Frontal cortex (tissue), 4 donors: ENCODE data around the gene PLCL2. TPM values are rescaled to one million over a fixed set of nuclear protein-coding genes. Genes with fewer than 3 reads are reported as not detected.
A peak's percentile ranks its signal among the peaks of the same experiment; 100 is the strongest.

ENCODE experiments used
- DNase-seq, 2 donors: peaks; one replicate each; pipeline ENCODE4 v3.0.0; 2012; ENCODE audit warnings: low spot score in 2 of 2
- FAIRE-seq: peaks from 2 replicates; lab custom pipeline; 2012; peaks lifted over from hg19 to GRCh38; lab: Jason Lieb, UNC
- total RNA-seq: library from RNA; depleted of rRNA; stranded (reverse); fragments of >200 nt; gene quantifications from one replicate; pipeline ENCODE4 v1.2.3, GENCODE V29; 2014
- donor health status: control.
- donor health status: control.
- donor health status: control.

PLCL2 gene
- total RNA-seq, result 122 TPM

- DNase-seq (peak; percentile 57 to 71), FAIRE-seq (no peak)
Observed at GRCh38 chr3:16884748-16885592, at the start of gene PLCL2. Gene PLCL2, plus strand, starts transcription at chr3:16884955. Its CDS starts 85 bp downstream, at chr3:16885040.

GRCh38 chr3:16836505-16837237 lies 48.1 kb upstream of the PLCL2 start:
- DNase-seq (no peak), FAIRE-seq (no peak)

DNA sequence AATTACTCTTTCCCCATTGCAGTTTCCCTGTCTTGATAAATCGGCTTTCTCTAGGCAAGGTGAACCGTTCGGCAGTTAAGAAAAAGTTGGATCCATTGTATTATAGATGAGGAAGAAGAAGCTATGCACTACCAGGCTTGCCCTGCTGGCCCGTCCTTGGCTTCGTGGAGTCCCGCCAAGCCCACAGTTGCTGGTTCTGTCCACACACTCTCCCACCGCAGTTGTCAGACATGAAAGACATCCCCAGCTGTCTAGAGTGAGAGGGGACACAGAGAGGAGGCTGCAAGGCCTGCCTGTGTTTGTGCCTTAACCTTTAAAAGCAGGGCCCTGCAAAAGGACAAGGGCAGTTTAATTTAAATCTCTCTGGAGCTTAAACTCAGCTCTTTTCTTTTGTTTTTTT lies 47.2 kb upstream of the PLCL2 start:
- DNase-seq, result no peak
- no peak for FAIRE-seq

DNA sequence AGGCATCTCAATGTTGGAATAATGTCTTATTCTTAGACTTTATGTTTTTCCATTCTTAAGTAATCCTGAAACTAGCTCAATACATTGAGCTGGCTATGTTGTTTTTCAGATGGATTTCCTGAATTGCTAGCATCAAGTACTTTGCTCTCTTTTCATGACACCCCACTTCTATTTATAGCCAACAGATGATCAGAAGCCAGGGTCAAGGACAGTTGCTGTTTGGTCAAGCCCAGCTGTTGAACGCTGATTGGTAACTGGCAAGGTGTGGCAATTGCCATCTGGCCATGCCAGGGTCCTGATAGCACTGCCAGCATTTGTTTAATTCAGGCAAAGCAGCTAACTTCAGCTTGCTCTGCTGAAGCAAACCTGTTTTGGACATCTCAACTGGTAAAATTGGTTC lies 46.2 kb upstream of the PLCL2 start:
- no peak for DNase-seq
- no peak for FAIRE-seq

GRCh38 chr3:16839271-16840100 lies 45.3 kb upstream of the PLCL2 start:
- FAIRE-seq, result no peak
- DNase-seq, result no peak

- DNase-seq (no peak), FAIRE-seq (no peak)
Observed at GRCh38 chr3:16840101-16840424, 44.7 kb upstream of the PLCL2 start.

GRCh38 chr3:16841041-16841753 lies 43.6 kb upstream of the PLCL2 start:
- FAIRE-seq (no peak), DNase-seq (no peak)

- no peak for FAIRE-seq
- DNase-seq, result no peak
Observed at GRCh38 chr3:16841904-16842271, 42.9 kb upstream of the PLCL2 start.

GRCh38 chr3:16842272-16843270 lies 42.2 kb upstream of the PLCL2 start:
- DNase-seq (no peak), FAIRE-seq (no peak)

- FAIRE-seq (no peak), DNase-seq (no peak)
Observed at GRCh38 chr3:16844222-16844621, 40.5 kb upstream of the PLCL2 start.

GRCh38 chr3:16844791-16845190 lies 40.0 kb upstream of the PLCL2 start:
- DNase-seq (no peak), FAIRE-seq (no peak)

DNA sequence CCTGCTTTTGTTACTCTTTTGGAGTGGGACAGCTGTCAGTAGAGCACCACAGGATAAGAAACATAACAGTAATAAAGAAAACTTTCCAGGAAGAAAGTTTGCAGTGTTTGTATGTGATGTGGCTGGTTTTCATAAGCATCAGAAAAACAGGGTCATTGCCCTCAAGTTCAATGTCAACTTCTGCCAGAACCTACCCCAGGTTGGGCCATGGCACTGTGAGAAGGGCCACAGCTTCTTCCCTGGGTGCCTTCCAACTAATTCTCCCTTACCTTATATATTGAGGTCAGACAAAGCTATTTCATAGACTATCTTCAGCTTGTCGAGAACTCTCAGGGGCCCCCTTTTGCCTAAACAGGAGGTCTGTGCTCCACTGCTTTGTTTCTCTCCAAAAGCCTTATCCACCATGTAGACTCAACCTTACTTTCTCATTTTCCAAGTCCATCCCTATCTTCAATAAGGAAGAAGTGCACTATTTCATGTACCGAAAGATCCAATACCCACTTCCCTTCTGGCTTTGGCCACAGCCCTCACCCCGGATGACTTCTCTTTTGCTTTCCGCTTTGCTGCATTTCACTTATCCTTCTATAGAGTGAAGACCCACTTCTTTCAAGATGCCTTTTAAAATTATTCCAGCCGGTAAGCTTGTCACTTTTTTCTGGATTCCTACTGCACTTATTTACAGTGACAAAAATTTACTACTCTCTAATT lies 38.2 kb upstream of the PLCL2 start:
- no peak for DNase-seq
- no peak for FAIRE-seq

GRCh38 chr3:16848007-16848406 lies 36.7 kb upstream of the PLCL2 start:
- no peak for DNase-seq
- FAIRE-seq, result no peak

DNA sequence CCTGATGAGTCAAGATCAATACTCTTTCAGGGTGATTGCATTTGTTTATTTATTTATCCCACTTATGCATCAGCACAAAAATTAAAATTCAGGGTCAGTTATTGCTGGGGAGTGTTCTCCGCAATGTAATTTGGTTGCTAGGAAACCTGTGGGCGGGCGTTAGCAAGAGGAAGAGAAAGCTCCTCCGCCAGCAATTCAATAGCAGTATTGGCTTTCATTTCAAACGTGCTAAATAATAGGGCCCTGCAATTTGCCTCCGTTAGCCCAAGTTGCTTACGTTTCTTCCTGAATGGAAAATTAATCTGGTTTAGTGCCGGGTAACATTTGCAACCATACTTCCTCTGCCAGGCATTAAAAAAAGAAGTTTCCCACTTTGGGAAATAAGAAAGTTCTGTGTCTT lies 35.5 kb upstream of the PLCL2 start:
- peak in 1 of 2 donors; percentile 16 for DNase-seq
- FAIRE-seq, result no peak

DNA sequence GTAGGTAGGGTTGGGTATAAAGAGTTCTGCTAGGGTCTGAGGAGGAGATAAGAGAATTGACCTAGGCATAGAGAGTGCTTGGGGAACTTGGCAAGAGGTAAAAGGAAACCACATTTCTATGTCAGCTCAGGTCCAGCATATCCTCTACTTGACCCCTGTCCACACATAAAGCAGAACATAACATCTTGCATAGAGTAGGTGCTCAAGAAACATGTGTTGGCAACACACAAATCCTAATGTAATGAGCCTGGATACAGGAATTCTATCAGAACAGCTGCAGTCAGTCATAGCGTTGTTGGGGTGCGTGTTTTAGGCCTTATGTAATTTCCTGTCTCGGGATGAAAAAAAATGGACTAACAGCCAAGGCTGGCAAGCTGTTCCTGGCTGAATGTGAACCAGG lies 35.0 kb upstream of the PLCL2 start:
- FAIRE-seq (no peak), DNase-seq (no peak)

- DNase-seq (no peak), FAIRE-seq (no peak)
Observed at GRCh38 chr3:16855497-16855896, 29.3 kb upstream of the PLCL2 start.

DNA sequence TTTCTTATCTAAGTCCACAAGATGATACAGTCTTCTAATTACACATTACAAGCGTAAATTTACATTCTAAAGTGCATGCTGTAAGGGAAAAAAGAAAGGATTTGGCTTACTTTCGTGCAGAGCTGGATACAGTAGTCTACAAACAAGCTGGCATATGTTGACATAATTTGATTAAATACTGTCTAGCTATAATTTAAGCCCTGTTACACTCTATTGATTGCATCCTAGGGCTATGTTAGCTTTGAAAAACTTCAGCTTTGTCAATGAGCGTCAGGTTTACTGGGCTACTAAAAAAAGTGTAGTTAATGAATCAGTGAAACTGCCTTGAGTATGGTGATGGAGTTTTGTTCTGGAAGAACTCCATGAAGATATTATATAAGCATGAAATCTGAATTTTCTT lies 24.5 kb upstream of the PLCL2 start:
- no peak for DNase-seq

GRCh38 chr3:16861432-16861831 lies 23.3 kb upstream of the PLCL2 start:
- FAIRE-seq (no peak), DNase-seq (no peak)

More for the DNA sequence above, 24.5 kb upstream of the PLCL2 start:
- no peak for FAIRE-seq
